ENCODE measurements around the gene NKAIN2. TPM values are rescaled to one million over a fixed set of nuclear protein-coding genes. Genes with fewer than 3 reads are reported as not detected.

The NKAIN2 gene
- polyA plus RNA-seq, 1 donor (not counting 4 experiments of a cell fraction or from before 2014, with no cell fraction given): 0.13 TPM

DNA sequence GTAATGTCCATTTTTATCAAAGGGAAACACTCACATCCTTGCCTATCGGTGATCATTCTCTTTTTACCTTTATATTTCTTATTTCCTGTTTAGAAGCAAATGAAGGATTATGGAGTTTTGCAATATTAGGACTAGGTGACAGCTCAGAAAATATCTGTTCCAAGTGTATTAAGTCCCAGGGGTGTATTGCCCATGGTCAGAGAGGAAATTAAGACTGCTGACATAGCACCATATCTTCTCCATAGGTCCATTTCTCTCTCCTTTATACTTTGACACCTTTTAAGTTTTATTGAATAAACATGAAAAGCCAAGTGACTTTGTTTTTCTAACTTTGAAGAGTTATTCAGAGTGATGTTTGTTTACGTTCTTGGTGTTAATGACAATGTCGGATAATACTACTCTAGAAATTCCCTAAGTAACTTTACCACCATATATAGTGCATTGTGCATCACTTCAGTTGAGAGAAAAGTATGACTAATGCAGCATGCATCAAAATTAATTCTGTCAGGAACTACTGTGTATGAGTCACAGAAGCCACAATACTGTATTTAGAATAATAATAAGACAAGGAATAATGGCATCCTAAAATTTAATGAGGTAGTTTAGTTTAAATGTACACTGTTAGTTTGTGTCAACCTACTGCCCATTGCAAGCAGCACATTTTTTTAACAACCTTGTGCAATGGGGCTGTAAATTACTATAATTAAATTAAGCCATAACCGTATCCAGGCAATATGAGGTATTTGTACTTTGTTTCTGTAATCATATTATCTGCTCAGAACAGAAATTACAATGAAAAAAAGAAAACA, 684.2 kb downstream of the NKAIN2 start:
- FAIRE-seq (no peak), DNase-seq (ENCODE audit: low read depth, low spot score) (no peak)
- TF ChIP-seq EZH2 (IDR thresholded peaks at IDR 0.05; ENCODE audit: low read length): no peak
- TF ChIP-seq, protein P1, sequence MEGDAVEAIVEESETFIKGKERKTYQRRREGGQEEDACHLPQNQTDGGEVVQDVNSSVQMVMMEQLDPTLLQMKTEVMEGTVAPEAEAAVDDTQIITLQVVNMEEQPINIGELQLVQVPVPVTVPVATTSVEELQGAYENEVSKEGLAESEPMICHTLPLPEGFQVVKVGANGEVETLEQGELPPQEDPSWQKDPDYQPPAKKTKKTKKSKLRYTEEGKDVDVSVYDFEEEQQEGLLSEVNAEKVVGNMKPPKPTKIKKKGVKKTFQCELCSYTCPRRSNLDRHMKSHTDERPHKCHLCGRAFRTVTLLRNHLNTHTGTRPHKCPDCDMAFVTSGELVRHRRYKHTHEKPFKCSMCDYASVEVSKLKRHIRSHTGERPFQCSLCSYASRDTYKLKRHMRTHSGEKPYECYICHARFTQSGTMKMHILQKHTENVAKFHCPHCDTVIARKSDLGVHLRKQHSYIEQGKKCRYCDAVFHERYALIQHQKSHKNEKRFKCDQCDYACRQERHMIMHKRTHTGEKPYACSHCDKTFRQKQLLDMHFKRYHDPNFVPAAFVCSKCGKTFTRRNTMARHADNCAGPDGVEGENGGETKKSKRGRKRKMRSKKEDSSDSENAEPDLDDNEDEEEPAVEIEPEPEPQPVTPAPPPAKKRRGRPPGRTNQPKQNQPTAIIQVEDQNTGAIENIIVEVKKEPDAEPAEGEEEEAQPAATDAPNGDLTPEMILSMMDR (optimal IDR thresholded peaks at IDR 0.05 in 1 of 3, IDR thresholded peaks at IDR 0.05 in 1 of 3, conservative IDR thresholded peaks at IDR 0.05 in 1 of 3; ENCODE audit: extremely low read depth in 1 of 3, insufficient read depth in 2 of 3, low read length in 3 of 3): no peak
- Histone ChIP-seq H3K27ac (ENCODE audit: control insufficient read depth, insufficient read depth, low read length) (no peak overlapping the region), H2AFZ (ENCODE audit: control insufficient read depth, low read length) (no peak overlapping the region), H3K9ac (ENCODE audit: control insufficient read depth, extremely low read depth, insufficient read depth, low read length) (no peak overlapping the region), H3K4me2 (ENCODE audit: control insufficient read depth, extremely low read depth, insufficient read depth, low read depth, low read length) (no peak overlapping the region), H3K9me1 (ENCODE audit: control insufficient read depth, extremely low read depth, insufficient read depth, low read length) (no peaks in the 10 kb centered on the region), H4K20me1 (ENCODE audit: control insufficient read depth, extremely low read depth, insufficient read depth, low read length) (no peaks in the 10 kb centered on the region), H3K4me3 (ENCODE audit: control insufficient read depth in 2 of 3, extremely low read depth in 1 of 3, insufficient read depth in 2 of 3, low read depth in 1 of 3, low read length in 3 of 3) (no peak overlapping the region), H3K4me1 (ENCODE audit: control insufficient read depth, extremely low read depth, insufficient read depth, low read length) (no peaks in the 10 kb centered on the region), H3K79me2 (ENCODE audit: control insufficient read depth, insufficient read depth, low read length) (no peaks in the 10 kb centered on the region), H3K36me3 (ENCODE audit: control insufficient read depth in 2 of 2, extremely low read depth in 1 of 2, insufficient read depth in 2 of 2, low read length in 2 of 2) (no peaks in the 10 kb centered on the region), H3K27me3 (ENCODE audit: control insufficient read depth, extremely low read depth, insufficient read depth, low read length) (peaks cover 5% of the 10 kb centered on the region), H3K9me3 (ENCODE audit: control insufficient read depth, low read depth, low read length) (no peaks in the 10 kb centered on the region)
- dilution Hi-C loops (cut with MboI; ENCODE audit: extremely low pct_ligation_motif_present, low sequenced_read_pairs): no loop called here

DNA sequence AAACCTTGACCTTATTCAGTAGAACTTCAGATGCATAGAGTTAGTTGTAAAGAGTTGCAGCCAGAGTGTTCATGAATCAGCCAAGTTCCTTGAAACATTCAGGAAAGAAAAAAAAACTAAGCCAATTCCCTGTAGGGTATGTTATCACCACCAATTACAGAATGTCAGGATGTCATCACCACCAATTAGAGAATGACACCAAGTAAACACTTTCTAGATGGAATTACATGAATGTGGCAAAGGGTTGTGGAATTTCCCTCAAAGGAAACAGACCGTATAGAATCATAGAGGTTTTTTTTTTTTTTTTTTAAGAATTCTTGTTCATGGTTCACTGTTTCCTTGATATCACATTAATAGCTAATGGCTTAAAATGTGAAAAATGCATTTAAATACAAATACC, 686.5 kb downstream of the NKAIN2 start:
- DNase-seq (ENCODE audit: low read depth, low spot score) (no peak), FAIRE-seq (no peak)
- no peak overlapping the region for H3K4me2 ChIP-seq (ENCODE audit: control insufficient read depth, extremely low read depth, insufficient read depth, low read depth, low read length)
- dilution Hi-C loops (cut with MboI; ENCODE audit: extremely low pct_ligation_motif_present, low sequenced_read_pairs): no loop called here
- no peaks in the 10 kb centered on the region for H3K79me2 ChIP-seq (ENCODE audit: control insufficient read depth, insufficient read depth, low read length)
- H3K27me3 ChIP-seq (ENCODE audit: control insufficient read depth, extremely low read depth, insufficient read depth, low read length): peaks cover 5% of the 10 kb centered on the region
- no peak for TF ChIP-seq EZH2 (IDR thresholded peaks at IDR 0.05; ENCODE audit: low read length)
- no peak overlapping the region for H3K27ac ChIP-seq (ENCODE audit: control insufficient read depth, insufficient read depth, low read length)
- H3K9me3 ChIP-seq (ENCODE audit: control insufficient read depth, low read depth, low read length): no peaks in the 10 kb centered on the region
- no peaks in the 10 kb centered on the region for H3K4me1 ChIP-seq (ENCODE audit: control insufficient read depth, extremely low read depth, insufficient read depth, low read length)
- no peaks in the 10 kb centered on the region for H3K9me1 ChIP-seq (ENCODE audit: control insufficient read depth, extremely low read depth, insufficient read depth, low read length)
- no peaks in the 10 kb centered on the region for H3K36me3 ChIP-seq (ENCODE audit: control insufficient read depth in 2 of 2, extremely low read depth in 1 of 2, insufficient read depth in 2 of 2, low read length in 2 of 2)
- H3K4me3 ChIP-seq (ENCODE audit: control insufficient read depth in 2 of 3, extremely low read depth in 1 of 3, insufficient read depth in 2 of 3, low read depth in 1 of 3, low read length in 3 of 3): no peak overlapping the region
- no peak overlapping the region for H3K9ac ChIP-seq (ENCODE audit: control insufficient read depth, extremely low read depth, insufficient read depth, low read length)
- no peak overlapping the region for H2AFZ ChIP-seq (ENCODE audit: control insufficient read depth, low read length)
- no peaks in the 10 kb centered on the region for H4K20me1 ChIP-seq (ENCODE audit: control insufficient read depth, extremely low read depth, insufficient read depth, low read length)
